A549 (cell line): ENCODE measurements around the gene DACH1. TPM values are rescaled to one million over a fixed set of nuclear protein-coding genes. Genes with fewer than 3 reads are reported as not detected.

Experiments used
- ATAC-seq, 2 experiments: fragments of 200-7000 bp in 1 of 2; fragments of >200 bp in 1 of 2; cut with Nextera tagmentation in 1 of 2; cut with Tn5 transposase in 1 of 2; 3 replicates each; pipeline versions ENCODE4 v1.8.0 to v1.9.1; 2018 to 2020; ENCODE audit warnings: mild to moderate bottlenecking in 1 of 2, moderate library complexity in 1 of 2
- CTCF ChIA-PET: fragments of 300-600 bp; sonication (Branson Sonifier 250); formaldehyde crosslinking; extraction: SDS; loops from one replicate; lab custom pipeline; 2021; ENCODE audit warnings: antibody characterized with exemption, inconsistent platforms; lab: Yijun Ruan, JAX
- POLR2A ChIA-PET: fragments of 350-600 bp; formaldehyde crosslinking; extraction: SDS; loops from one replicate; lab custom pipeline; 2021; ENCODE audit warnings: antibody characterized with exemption, inconsistent platforms; lab: Yijun Ruan, JAX
- DNase-seq, 2 experiments: peaks; one replicate each; pipeline versions ENCODE4 v3.0.0 to v3.0.0-alpha.2; 2011 to 2016; ENCODE audit warnings: low read depth in 1 of 2, low spot score in 1 of 2
- FAIRE-seq: peaks from 2 replicates; lab custom pipeline; 2011; peaks lifted over from hg19 to GRCh38; lab: Jason Lieb, UNC
- H3K27ac ChIP-seq, 2 experiments: fragments of >200 bp; sonication (Bioruptor Twin); formaldehyde crosslinking; 3 replicates each; pipeline ENCODE4 v1.5.1; 2016 to 2017
- H3K4me1 ChIP-seq: fragments of >200 bp; sonication (Bioruptor Twin); formaldehyde crosslinking; 3 replicates; pipeline ENCODE4 v1.6.1; 2016
- H3K4me2 ChIP-seq: fragments of >200 bp; sonication (Bioruptor Twin); formaldehyde crosslinking; 3 replicates; pipeline ENCODE4 v1.6.1; 2016
- H3K4me3 ChIP-seq: fragments of >200 bp; sonication (Bioruptor Twin); formaldehyde crosslinking; 3 replicates; pipeline ENCODE4 v1.5.1; 2016
- H3K9me3 ChIP-seq: fragments of >200 bp; sonication (Bioruptor Twin); formaldehyde crosslinking; 3 replicates; pipeline ENCODE4 v1.6.1; 2016
- CEBPB ChIP-seq, 2 experiments: fragments of >200 bp in 1 of 2; sonication (Bioruptor Twin) in 1 of 2; formaldehyde crosslinking in 1 of 2; IDR thresholded peaks; 2 replicates each; pipeline ENCODE4 v1.6.1; 2012 to 2016
- EHF ChIP-seq: fragments of 250-450 bp; sonication (Bioruptor Pico); IDR thresholded peaks from 2 replicates; pipeline ENCODE4 v1.5.0; 2020; ENCODE audit warnings: mild to moderate bottlenecking
- EHMT2 ChIP-seq: fragments of 200-600 bp; sonication (generic); IDR thresholded peaks from 2 replicates; pipeline ENCODE4 v1.6.1; 2016; ENCODE audit warnings: antibody characterized with exemption, low read depth, mild to moderate bottlenecking, moderate library complexity
- ESRRA ChIP-seq: fragments of 150-350 bp; IDR thresholded peaks from 2 replicates; pipeline ENCODE4 v1.6.1; 2014; ENCODE audit warnings: mild to moderate bottlenecking, low read length, borderline replicate concordance
- FOSB ChIP-seq: fragments of 250-450 bp; sonication (Bioruptor Pico); IDR thresholded peaks from 2 replicates; pipeline ENCODE4 v1.5.0; 2020; ENCODE audit warnings: mild to moderate bottlenecking, moderate library complexity
- FOSL2 ChIP-seq, 2 experiments: fragments of 450-650 bp in 1 of 2; fragments of >200 bp in 1 of 2; sonication (Bioruptor Twin) in 1 of 2; formaldehyde crosslinking; IDR thresholded peaks; 2 replicates each; pipeline versions ENCODE4 v1.5.0 to v1.6.1; 2016 to 2020; ENCODE audit warnings: mild to moderate bottlenecking in 1 of 2, moderate library complexity in 1 of 2
- FOXS1 ChIP-seq: fragments of 250-450 bp; sonication (Bioruptor Pico); IDR thresholded peaks from 2 replicates; pipeline ENCODE4 v1.5.0; 2020; ENCODE audit warnings: mild to moderate bottlenecking, moderate library complexity
- GATA3 ChIP-seq: IDR thresholded peaks from 2 replicates; pipeline ENCODE4 v1.6.1; 2012; ENCODE audit warnings: borderline replicate concordance
- HDAC2 ChIP-seq: fragments of 200-600 bp; sonication (generic); IDR thresholded peaks from 2 replicates; pipeline ENCODE4 v1.6.1; 2016
- KDM1A ChIP-seq: fragments of 200-600 bp; sonication (generic); IDR thresholded peaks from 2 replicates; pipeline ENCODE4 v1.6.1; 2016; ENCODE audit warnings: low read depth, mild to moderate bottlenecking
- MAZ ChIP-seq: fragments of 150-350 bp; IDR thresholded peaks from 2 replicates; pipeline ENCODE4 v1.6.1; 2014; ENCODE audit warnings: antibody characterized with exemption, low read depth, low read length, borderline replicate concordance
- MYC ChIP-seq: IDR thresholded peaks from 2 replicates; pipeline ENCODE4 v1.6.1; 2012; ENCODE audit warnings: mild to moderate bottlenecking, inconsistent platforms, low read length, improper control_type of control experiment, borderline replicate concordance
- NFE2L2 ChIP-seq: fragments of 150-350 bp; conservative IDR thresholded peaks from 2 replicates; pipeline ENCODE4 v1.6.1; 2014; ENCODE audit warnings: low read length
- NPAS2 ChIP-seq: fragments of 250-450 bp; sonication (Bioruptor Pico); IDR thresholded peaks from 2 replicates; pipeline ENCODE4 v1.8.0; 2022; ENCODE audit warnings: mild to moderate bottlenecking, moderate library complexity, borderline replicate concordance
- PHF8 ChIP-seq: fragments of 200-600 bp; sonication (generic); IDR thresholded peaks from 2 replicates; pipeline ENCODE4 v1.6.1; 2016; ENCODE audit warnings: low read depth, mild to moderate bottlenecking, antibody characterized with exemption, moderate library complexity, borderline replicate concordance
- RAD21 ChIP-seq, 2 experiments: fragments of >200 bp in 1 of 2; sonication (Bioruptor Twin) in 1 of 2; formaldehyde crosslinking in 1 of 2; IDR thresholded peaks in 1 of 2; conservative IDR thresholded peaks in 1 of 2; 2 replicates in 1 of 2; 3 replicates in 1 of 2; pipeline ENCODE4 v1.6.1; 2012 to 2018; ENCODE audit warnings: inconsistent platforms in 1 of 2
- RARB ChIP-seq: fragments of 250-450 bp; sonication (Bioruptor Pico); IDR thresholded peaks from 2 replicates; pipeline ENCODE4 v1.8.0; 2021; ENCODE audit warnings: mild to moderate bottlenecking, moderate library complexity
- RCOR1 ChIP-seq: fragments of 150-350 bp; IDR thresholded peaks from 2 replicates; pipeline ENCODE4 v1.6.1; 2014; ENCODE audit warnings: antibody characterized with exemption, low read length, low read depth
- RFX5 ChIP-seq: fragments of 450-650 bp; IDR thresholded peaks from 2 replicates; pipeline ENCODE4 v1.7.1; 2014; ENCODE audit warnings: antibody characterized with exemption, mild to moderate bottlenecking, moderate library complexity
- SREBF2 ChIP-seq: fragments of 450-650 bp; IDR thresholded peaks from 2 replicates; pipeline ENCODE4 v1.6.1; 2014; ENCODE audit warnings: mild to moderate bottlenecking, moderate library complexity
- TP53 ChIP-seq: fragments of 250-450 bp; sonication (Bioruptor Pico); IDR thresholded peaks from 2 replicates; pipeline ENCODE4 v1.5.0; 2021; ENCODE audit warnings: mild to moderate bottlenecking, moderate library complexity
- ZC3H11A ChIP-seq: fragments of 450-650 bp; IDR thresholded peaks from 2 replicates; pipeline ENCODE4 v1.6.1; 2014; ENCODE audit warnings: antibody characterized with exemption, mild to moderate bottlenecking
- ZFP36 ChIP-seq: fragments of 450-650 bp; IDR thresholded peaks from 2 replicates; pipeline ENCODE4 v1.6.1; 2014; ENCODE audit warnings: borderline replicate concordance; ENCODE audit not compliant: partially characterized antibody
- ZNF302 ChIP-seq: fragments of 250-450 bp; sonication (Bioruptor Pico); IDR thresholded peaks from 2 replicates; pipeline ENCODE4 v1.9.0; 2021; ENCODE audit warnings: inconsistent platforms, mild to moderate bottlenecking, moderate library complexity
- WGBS: methylation state at CpG from one replicate; pipeline ENCODE4 v1.1.6; 2017; ENCODE audit errors: missing lambda C conversion rate; 5-methylcytosine and 5-hydroxymethylcytosine counted together
- polyA plus RNA-seq, 4 experiments: library from polyadenylated mRNA; depleted of rRNA in 3 of 4; stranded (reverse); fragments of >200 nt; fragmentation: RNase III in 1 of 4; extraction: RNeasy Plus Mini Kit Qiagen cat#74134 plus additional on column Dnase treatment in 1 of 4; gene quantifications; 2 replicates in 3 of 4; 3 replicates in 1 of 4; pipeline ENCODE4 v1.2.3, GENCODE V29; 2011 to 2017
- TF ChIP-seq, protein P1 (sequence below): fragments of >200 bp; sonication (Bioruptor Twin); formaldehyde crosslinking; IDR thresholded peaks from 3 replicates; pipeline ENCODE4 v1.6.1; 2016
- TF ChIP-seq, protein P2 (sequence below): IDR thresholded peaks from 2 replicates; pipeline ENCODE4 v1.6.1; 2012
- TF ChIP-seq, protein P3 (sequence below): fragments of 250-450 bp; sonication (Bioruptor Pico); IDR thresholded peaks from 2 replicates; pipeline ENCODE4 v1.5.0; 2021; ENCODE audit warnings: mild to moderate bottlenecking, moderate library complexity, borderline replicate concordance
- TF ChIP-seq, protein P4 (sequence below): fragments of 450-650 bp; IDR thresholded peaks from 2 replicates; pipeline ENCODE4 v1.6.1; 2014; ENCODE audit warnings: antibody characterized with exemption
- TF ChIP-seq, protein P5 (sequence below): IDR thresholded peaks from 2 replicates; pipeline ENCODE4 v1.6.1; 2012

The DACH1 gene
- polyA plus RNA-seq, 2 of the 4 experiments (the other 2 are of a cell fraction): not detected

DNA sequence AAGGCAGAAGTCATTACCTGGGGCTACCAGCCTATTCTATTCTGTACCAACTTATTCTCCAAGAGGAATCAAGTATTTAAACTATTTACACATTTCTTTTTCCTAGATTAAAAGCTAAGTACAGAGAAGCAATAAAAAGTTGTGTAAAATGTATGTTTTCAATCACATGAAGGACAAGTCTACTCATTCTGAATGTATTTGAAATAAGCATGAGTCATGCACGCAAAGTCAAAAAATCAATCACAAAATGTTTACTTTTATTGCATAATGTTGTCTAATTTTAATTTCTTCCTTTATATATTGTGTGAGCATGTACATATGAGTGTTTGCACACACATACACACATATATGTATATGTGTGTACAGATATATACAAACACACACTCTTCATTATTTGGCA lies 136.7 kb downstream of the DACH1 start (continued):
- TF ChIP-seq, protein P1, sequence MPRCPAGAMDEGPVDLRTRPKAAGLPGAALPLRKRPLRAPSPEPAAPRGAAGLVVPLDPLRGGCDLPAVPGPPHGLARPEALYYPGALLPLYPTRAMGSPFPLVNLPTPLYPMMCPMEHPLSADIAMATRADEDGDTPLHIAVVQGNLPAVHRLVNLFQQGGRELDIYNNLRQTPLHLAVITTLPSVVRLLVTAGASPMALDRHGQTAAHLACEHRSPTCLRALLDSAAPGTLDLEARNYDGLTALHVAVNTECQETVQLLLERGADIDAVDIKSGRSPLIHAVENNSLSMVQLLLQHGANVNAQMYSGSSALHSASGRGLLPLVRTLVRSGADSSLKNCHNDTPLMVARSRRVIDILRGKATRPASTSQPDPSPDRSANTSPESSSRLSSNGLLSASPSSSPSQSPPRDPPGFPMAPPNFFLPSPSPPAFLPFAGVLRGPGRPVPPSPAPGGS: no peak
- no peak for TF ChIP-seq HDAC2
- TF ChIP-seq FOSB (CRISPR knock-in tag): no peak

DNA sequence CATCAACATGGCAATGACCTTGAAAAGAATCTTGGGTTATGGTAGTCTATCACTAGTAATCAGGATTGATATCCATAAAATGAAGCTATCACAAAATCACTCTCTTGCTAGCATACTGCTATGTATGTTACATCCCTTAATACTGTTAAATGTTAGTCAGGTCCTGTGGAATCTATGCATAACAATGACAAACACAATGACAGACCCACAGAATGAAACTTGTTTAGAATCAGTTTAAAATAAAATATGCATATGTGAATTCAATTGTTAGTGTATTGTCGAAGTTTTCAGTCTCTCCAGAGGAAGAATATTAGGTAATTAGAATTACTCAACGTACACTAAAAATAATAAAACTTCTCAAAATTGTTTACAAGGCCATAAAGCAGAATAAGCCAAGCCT lies 137.6 kb downstream of the DACH1 start:
- ChIA-PET POLR2A (no interaction called here), CTCF (no interaction called here)
- FAIRE-seq: no peak

DNA sequence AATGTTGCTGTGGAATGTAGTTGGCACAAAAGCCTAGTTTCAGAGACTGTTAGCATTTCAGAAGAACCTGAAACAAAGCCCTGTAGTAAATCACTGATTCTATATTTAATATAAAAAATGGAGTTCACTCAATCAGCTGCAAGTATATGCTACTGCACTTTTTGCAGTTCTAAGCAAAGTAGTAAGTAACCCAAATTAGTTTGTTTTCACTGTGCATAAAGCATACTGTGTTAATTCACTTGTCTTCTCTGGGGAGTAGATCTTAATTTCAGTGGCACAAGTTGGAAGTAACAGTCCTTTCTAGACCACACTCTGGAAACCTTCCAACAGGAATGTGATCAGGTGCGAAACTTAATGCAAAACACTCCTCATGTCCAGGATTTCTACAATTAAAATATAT lies 139.3 kb downstream of the DACH1 start:
- Histone ChIP-seq H3K4me3 (no peak overlapping the region), H3K9me3 (no peaks in the 10 kb centered on the region), H3K4me1 (no peaks in the 10 kb centered on the region), H3K27ac (no peak overlapping the region), H3K4me2 (no peak overlapping the region)
- ATAC-seq (no peak), DNase-seq (no peak), FAIRE-seq (no peak)
- no peak for TF ChIP-seq ZC3H11A
- TF ChIP-seq TP53 (CRISPR knock-in tag): no peak
- TF ChIP-seq, protein P2, sequence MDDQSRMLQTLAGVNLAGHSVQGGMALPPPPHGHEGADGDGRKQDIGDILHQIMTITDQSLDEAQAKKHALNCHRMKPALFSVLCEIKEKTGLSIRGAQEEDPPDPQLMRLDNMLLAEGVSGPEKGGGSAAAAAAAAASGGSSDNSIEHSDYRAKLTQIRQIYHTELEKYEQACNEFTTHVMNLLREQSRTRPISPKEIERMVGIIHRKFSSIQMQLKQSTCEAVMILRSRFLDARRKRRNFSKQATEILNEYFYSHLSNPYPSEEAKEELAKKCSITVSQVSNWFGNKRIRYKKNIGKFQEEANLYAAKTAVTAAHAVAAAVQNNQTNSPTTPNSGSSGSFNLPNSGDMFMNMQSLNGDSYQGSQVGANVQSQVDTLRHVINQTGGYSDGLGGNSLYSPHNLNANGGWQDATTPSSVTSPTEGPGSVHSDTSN: no peak
- no peak for TF ChIP-seq EHMT2
- no peak for TF ChIP-seq MAZ
- no peak for TF ChIP-seq FOXS1 (CRISPR knock-in tag)
- no peak for TF ChIP-seq RARB (CRISPR knock-in tag)
- TF ChIP-seq, protein P3, sequence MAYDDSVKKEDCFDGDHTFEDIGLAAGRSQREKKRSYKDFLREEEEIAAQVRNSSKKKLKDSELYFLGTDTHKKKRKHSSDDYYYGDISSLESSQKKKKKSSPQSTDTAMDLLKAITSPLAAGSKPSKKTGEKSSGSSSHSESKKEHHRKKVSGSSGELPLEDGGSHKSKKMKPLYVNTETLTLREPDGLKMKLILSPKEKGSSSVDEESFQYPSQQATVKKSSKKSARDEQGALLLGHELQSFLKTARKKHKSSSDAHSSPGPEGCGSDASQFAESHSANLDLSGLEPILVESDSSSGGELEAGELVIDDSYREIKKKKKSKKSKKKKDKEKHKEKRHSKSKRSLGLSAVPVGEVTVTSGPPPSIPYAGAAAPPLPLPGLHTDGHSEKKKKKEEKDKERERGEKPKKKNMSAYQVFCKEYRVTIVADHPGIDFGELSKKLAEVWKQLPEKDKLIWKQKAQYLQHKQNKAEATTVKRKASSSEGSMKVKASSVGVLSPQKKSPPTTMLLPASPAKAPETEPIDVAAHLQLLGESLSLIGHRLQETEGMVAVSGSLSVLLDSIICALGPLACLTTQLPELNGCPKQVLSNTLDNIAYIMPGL (CRISPR knock-in tag): no peak
- TF ChIP-seq RAD21 (conservative IDR thresholded peaks at IDR 0.05 in 1 of 2, IDR thresholded peaks at IDR 0.05 in 1 of 2): no peak
- no peak for TF ChIP-seq FOSB (CRISPR knock-in tag)
- no peak for TF ChIP-seq CEBPB (IDR thresholded peaks at IDR 0.05)
- no peak for TF ChIP-seq MYC
- TF ChIP-seq RFX5: no peak
- POLR2A ChIA-PET: no interaction called here
- CTCF ChIA-PET: no interaction called here
- 33% methylated on average over 1 of the region's 1 CpG for WGBS

More for the DNA sequence above, 137.6 kb downstream of the DACH1 start:
- H3K4me2 ChIP-seq: no peak overlapping the region
- DNase-seq: no peak
- no peak for ATAC-seq
- H3K9me3 ChIP-seq: no peaks in the 10 kb centered on the region
- no peak for TF ChIP-seq SREBF2
- no peak overlapping the region for H3K27ac ChIP-seq
- H3K4me3 ChIP-seq: no peak overlapping the region
- H3K4me1 ChIP-seq: no peaks in the 10 kb centered on the region
- WGBS: 4% methylated on average over 2 of the region's 2 CpGs

DNA sequence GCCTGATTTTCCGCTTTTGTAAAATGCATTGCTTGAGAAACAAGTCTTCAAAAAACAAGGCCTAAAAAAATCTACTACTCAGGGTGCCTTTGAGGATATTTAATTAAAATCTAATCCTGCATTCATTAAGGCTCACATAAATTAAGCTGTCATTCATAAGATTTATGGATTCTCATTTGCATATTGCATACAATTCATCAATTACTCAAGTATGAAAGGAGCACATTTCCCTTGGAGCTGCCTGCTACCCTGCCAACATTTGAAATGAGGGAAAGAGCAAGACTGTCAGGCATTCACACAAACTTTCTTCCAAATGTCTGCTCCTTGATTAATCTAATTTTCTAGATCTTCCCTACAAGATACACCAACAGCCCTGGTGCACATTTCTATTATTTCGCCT lies 140.0 kb downstream of the DACH1 start:
- CTCF ChIA-PET: no interaction called here
- FAIRE-seq (no peak), DNase-seq (no peak), ATAC-seq (no peak)
- no peaks in the 10 kb centered on the region for H3K9me3 ChIP-seq
- 47% methylated on average over 2 of the region's 2 CpGs for WGBS
- H3K4me1 ChIP-seq: no peaks in the 10 kb centered on the region
- TF ChIP-seq NPAS2 (CRISPR knock-in tag): no peak
- TF ChIP-seq, protein P4, sequence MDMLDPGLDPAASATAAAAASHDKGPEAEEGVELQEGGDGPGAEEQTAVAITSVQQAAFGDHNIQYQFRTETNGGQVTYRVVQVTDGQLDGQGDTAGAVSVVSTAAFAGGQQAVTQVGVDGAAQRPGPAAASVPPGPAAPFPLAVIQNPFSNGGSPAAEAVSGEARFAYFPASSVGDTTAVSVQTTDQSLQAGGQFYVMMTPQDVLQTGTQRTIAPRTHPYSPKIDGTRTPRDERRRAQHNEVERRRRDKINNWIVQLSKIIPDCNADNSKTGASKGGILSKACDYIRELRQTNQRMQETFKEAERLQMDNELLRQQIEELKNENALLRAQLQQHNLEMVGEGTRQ: no peak
- TF ChIP-seq ESRRA: no peak
- no peak for TF ChIP-seq FOSB (CRISPR knock-in tag)
- no peak for TF ChIP-seq FOSL2 (IDR thresholded peaks at IDR 0.05)
- no peak for TF ChIP-seq FOSL2 (CRISPR knock-in tag; IDR thresholded peaks at IDR 0.05)
- TF ChIP-seq ZFP36: no peak
- no peak for TF ChIP-seq EHF (CRISPR knock-in tag)
- no peak for TF ChIP-seq ZNF302 (CRISPR knock-in tag)
- TF ChIP-seq RCOR1: no peak
- no peak for TF ChIP-seq KDM1A
- TF ChIP-seq CEBPB (IDR thresholded peaks at IDR 0.05): no peak
- TF ChIP-seq, protein P5, sequence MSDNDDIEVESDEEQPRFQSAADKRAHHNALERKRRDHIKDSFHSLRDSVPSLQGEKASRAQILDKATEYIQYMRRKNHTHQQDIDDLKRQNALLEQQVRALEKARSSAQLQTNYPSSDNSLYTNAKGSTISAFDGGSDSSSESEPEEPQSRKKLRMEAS: no peak
- no peak for TF ChIP-seq GATA3
- TF ChIP-seq PHF8: no peak
- TF ChIP-seq NFE2L2: no peak
- H3K4me2 ChIP-seq: no peak overlapping the region
- POLR2A ChIA-PET: no interaction called here
- H3K27ac ChIP-seq: no peak overlapping the region
- no peak overlapping the region for H3K4me3 ChIP-seq
